DMS79 treated with DMSO at 0.1 percent for 48 hours (cell line): ENCODE measurements around the gene FHAD1.

Source experiments
- DNase-seq: peaks from one replicate; lab custom pipeline; 2025; lab: John Stamatoyannopoulos, UW

FHAD1 gene

DNA sequence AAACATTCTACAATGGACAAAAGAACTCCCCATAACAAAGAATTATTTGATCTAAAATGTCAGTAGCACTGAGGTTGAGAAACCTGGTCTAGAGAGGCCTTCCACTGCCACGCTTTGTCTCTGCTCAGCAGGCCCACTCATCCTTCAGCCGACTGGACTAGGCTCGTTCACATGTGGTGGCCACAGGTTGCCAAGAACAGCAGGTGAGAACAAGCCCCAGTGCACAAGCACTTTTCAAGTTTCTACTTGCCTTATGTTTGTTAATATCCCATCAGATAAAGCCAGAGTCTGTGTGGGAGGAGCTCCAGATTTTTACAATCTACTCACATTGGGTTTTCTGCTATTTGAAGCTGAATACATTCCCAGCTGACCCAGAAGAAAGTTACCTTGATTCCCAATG lies 153.6 kb downstream of the FHAD1 start:
- DNase-seq, result peak; percentile 97

DNA sequence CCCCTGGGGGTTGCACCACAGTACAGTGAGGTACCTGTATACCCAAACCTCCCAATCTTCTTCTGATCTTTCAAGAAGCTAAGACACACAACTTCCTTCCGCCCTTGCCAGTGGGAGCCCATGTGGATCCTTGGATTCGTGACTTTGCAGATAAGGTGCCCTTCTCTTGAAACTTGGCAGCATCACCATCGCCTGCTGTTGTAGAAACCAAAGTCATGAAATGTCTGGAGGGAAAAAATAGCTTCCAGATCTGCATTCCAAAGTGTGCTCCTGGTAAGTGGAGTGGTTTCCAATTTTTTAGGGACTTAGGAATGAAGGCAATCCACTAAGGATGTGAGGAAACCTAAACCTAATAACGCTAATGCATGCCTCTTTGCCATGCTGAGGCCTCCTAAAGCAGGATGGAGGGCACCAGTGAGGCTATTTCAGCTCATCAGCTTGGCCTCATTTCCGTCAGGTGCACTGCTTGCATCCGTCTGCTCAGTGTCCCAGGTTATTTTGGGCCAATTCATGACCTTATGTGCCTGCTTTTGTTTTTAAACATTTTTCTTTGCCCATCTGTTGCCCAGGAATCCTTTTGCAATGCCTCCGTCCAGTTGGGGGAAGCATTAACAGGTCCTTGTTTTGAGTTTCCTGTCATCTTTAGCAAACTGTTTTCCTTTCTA lies 154.5 kb downstream of the FHAD1 start:
- peak; percentile 58 for DNase-seq

DNA sequence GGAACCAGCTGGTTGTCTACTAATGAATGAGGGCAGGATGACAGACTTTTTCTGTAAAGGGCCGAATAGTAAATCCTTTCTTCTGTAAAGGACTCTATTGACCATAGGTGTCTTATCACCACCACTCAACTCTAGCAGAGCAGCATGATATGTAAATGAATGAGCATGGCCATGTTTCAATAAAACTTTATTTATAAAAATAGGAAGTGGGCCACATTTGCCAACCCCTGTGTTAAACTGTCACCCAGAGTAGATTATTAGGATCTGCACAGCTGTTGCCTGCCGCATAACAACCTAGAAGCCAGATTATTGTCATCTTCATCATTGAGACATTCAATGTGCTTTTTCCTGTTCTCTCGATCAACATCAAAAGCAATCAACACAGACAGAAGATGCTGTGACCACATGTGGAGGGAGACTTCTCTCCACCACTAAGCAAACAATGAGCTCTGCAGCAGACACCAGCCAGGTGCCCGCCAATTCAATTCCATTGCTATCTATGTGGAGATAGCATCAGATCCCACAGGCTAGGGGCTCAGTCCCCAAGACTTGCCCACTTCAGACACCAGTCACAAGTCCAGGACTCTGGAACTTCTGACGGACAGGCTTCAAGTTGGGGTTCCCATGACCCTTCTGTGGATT lies 155.9 kb downstream of the FHAD1 start:
- DNase-seq, result no peak

DNA sequence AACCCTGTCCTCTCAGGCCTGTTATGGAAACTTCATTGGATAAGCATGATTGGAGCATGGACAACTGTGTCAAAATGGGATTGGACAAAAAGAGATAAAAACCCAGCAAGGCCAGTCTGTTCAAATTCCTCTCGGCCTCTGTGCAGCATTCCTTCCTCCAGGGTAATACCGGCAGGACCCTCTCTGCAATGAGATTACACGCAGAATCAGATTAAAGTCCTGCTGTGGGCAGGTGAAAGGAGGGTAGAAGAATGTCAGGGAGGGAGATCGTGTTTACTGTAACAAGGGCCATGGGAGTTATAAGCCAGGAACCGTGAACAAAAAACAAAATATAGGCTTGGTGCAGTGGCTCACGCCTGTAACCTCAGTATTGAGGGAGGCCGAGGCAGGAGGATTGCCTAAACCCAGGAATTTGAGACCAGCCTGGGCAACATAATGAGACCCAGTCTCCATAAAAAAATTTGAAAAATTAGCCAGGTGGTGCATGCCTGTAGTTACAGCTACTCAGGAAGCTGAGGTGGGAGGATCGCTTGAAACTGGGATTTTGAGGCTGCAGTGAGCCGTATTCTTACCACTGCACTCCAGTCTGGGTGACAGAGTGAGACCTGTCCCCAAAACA lies 157.0 kb downstream of the FHAD1 start:
- no peak for DNase-seq

DNA sequence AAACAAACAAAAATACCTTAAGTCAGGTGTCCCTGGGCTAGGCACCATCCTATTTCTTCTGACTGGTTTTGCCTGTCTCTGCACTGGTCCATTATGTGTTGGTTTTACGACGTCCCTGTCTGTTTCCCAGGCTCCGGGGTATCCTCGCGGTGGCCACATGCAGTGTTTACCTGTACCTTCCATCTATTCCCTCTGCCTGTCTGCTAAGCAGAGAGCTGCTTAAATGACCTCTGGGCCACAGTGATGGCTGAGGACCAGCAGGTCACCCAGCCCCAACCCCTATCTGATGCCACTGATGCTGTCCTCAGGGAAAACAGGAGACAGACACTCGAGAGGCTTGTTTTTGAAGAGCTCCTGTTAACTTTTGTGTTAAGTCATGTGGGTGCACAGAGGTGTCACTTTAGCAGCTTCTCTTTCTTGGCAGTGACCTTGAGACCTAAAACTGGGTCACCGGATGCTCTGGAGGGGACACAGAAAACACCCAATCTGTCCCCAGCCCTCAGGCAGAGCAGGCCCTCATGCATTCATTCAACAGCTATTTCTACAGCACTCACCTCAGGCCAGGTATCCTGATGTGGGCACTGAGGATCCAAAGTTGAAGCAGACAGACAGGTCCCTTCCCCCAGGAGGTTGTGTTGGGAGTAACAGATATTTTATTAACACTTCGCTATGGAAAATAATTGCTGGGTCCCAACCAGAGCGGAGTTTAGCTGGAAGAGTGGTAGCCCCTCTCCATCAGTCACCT lies 158.3 kb downstream of the FHAD1 start:
- no peak for DNase-seq

DNA sequence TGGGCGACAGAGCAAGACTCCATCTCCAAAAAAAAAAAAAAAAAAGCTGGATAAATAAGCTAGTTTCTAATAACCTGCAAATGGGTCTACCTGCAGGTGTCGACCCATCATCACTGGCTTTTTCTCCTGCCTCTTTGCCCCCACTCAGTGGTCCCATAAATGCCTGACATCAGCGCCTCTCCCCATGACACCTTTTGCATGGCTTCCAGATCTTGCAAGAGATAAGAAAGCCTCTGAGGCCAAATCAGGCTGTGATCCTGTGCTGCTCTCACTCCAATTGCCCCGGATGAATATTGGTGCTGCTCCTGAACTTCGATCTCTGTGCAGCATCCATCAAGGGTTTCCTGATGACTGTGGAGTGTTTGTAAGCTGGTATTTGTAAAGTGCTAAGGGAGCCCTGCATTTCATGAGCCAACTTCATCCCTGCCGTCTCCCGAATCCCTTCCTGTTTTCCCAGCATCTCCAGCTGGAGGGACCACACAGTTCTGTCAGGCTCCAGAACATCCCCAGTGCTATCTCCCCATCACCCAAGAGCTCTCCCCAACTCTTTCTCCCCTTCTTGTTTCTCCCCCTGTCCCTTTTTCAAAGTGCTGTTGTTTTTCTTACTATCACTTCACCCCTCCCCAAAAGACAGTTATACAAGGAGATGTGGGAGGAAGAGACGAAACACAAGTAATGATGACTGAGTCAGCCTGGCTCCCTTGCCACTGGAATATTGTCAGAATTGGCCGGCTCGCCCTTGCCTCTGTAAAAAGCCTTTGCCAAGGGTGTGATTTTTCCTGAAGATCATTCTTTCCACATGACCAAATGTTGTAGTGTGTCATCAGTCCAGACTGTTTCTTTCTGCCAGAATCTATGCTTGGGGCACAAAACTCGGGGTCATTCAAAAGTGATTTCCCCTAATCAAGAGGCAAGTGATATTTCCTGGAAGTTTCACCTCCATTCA lies 159.9 kb downstream of the FHAD1 start:
- no peak for DNase-seq

DNA sequence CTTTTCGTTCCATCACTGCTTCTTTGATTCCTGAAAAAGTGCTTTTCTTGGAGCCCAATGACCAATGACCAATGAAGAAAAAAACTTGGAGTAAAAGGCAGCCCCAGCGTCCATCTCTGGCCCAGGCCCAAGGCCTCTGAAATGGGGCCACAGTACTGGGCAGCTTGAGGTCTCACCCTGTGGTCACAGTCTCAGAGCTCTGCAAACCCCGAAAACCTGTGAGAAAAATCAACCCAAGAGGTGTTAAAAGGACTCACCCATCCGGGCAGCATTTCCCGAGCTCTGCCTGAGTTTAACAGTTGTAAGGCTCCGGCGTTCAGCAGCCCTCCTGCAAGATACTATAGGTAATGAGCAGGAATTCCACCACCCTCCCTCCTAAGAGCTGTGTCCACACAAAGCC lies 160.6 kb downstream of the FHAD1 start:
- no peak for DNase-seq

DNA sequence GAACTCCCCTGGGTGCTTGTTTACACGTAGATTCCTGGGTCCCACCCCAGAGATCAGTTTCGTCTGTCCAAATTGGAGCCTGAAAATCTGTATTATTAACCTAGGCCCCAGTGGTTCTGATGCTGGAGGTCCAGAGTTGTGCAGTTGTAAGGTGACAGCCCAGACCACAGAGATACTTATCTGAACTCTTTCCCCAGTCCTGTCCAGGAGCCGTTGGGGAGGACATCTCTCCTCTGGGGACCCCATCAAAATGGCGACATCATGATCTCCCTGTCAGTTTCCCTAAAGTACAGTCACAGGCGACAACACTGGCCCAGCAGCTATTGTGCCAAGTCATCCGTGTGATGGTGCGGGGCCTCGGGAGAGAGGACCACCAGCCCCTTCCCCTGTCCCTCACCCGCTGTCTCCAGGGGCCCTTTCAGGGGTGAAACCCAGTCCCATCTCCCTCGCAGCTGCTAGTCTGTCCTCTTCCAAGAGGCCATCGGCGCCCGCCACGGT lies 161.9 kb downstream of the FHAD1 start:
- no peak for DNase-seq

DNA sequence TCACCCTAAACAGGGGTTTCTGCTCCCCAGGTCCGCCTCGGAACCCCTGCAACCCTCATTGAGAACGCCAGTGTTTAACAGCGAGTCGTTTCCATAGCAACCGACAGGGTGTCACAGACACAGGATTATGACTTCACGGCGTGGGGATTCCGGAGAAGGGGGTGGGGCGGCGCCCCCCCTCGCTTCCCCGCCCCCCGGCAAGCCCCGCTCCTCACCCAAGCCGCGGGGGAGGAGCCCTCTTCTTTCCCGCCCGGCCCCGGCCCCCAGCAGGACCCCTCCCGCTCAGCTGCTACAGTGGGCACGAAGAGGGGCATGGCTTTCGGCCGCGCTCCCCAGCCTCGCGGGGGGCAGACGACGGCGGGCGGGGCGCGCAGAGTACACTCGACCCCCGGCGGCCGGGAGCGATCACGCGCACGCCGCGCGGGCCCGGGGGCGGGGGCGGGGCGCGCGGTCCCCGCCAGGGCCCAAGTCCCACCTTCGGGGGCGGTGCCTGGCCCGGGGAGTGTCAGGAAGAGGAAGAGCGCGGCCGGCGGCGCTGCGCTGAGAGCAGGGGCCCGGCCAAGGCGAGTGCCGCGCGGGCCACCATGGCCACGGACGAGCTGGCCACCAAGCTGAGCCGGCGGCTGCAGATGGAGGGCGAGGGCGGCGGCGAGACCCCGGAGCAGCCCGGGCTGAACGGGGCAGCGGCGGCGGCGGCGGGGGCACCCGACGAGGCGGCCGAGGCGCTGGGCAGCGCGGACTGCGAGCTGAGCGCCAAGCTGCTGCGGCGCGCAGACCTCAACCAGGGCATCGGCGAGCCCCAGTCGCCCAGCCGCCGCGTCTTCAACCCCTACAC lies 162.6 kb downstream of the FHAD1 start, which contains the start of gene EFHD2:
Gene EFHD2, plus strand, starts transcription at position 501 of the 835 bp plus-strand sequence. Its CDS starts 84 bp downstream, at position 585.
- peak; percentile 75 for DNase-seq

DNA sequence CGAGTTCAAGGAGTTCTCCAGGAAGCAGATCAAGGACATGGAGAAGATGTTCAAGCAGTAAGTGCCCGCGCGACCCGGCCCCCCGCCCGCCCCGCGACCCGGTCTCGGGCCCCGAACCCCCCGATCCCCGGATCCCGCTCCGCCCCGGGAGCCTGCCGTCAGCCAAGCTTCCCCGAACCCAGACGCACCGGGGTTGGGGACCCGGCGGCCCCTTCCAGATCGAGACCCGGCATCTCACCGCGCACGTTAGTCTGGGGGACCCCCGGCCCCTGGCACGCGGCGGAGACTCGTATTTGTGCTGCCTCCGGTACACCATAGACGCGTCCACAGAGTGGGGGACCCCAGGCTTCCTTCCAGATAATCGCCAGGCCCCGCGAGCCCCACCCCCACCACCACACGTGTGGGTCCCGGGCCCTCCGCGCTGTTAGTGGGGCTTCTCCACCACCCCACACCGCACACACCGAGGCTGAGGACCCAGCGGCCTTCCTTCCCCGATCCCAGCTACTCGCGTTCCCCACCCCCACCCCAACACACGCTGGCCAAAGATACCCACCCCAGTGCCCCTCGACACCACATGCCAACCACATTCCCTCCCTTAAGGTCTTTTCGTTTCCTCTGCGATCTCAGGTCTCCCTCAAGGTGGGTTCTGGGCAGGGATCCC lies 163.3 kb downstream of the FHAD1 start:
- no peak for DNase-seq

DNA sequence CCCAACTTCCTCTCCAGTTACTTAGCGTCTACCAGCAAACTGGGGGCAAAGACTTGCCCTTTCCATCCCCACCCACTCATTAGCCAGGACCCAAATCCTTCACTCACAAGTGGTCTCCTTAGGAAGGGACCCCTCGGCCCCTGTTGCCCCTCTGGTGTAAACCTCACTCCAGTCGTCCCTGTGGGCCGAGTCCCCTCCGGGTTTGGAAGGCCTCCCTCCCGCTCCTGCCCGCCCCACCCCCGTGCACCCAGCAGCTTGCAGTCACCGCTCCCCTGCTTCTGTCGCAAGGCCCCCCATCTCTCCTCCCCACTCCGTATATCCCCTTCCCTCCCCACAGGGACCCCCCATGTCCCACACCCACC lies 163.8 kb downstream of the FHAD1 start:
- DNase-seq, result no peak

DNA sequence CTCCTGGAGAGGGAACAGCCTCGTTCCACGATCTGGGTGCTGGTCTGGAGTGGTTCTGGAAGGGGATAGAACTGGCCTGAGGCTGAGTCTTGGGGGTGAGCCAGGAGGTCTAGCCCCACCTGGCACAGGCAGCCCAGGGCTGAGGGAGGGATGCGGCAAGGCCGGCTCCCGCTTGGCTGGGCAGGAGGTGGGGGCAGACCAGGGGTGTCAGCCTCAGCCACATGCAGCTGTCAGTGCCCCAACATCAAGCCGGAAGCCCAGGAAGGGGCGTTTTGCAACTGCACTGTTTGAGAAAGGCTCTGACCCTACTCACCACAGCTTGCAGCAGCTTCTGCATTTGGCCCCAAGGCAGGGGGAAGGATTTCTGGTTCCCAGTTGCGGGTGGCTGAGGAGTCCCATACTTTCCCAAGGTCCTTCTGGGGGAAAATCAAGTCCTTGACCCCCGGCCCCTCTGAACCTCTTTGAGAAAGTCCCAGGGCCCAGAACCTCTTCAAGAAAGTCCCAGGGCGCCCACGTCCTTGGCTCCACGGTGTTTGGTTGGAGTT lies 164.6 kb downstream of the FHAD1 start:
- DNase-seq, result no peak

DNA sequence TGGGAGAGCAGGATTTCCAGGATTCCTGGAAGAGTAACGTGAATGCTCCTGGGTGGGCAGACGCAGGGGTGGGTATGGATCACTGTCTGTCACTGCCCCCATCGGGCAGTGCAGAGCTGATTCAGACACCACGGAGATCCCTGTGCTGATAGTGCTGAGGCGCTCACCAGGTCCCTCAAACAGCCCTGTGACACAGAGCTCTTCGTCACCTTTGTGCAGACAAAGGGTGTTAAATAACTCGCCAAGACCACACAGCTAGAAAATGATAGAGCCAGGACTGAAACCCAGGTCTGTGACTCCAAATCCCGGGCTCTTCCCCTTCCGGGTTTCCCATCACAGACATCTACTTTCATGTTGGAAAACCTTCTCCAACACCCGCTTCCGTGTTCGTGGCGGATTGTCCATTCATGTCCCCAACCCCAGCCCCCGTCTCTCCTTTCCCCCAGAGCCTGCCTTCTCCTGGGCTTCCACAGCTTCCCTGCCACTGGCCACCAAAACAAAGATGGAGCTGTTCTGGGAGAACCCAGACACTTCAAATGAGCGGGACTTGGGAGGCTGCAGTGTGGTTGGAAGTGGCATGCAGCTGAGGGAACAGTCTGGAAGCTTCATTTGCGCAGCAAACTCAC lies 165.3 kb downstream of the FHAD1 start:
- no peak for DNase-seq

DNA sequence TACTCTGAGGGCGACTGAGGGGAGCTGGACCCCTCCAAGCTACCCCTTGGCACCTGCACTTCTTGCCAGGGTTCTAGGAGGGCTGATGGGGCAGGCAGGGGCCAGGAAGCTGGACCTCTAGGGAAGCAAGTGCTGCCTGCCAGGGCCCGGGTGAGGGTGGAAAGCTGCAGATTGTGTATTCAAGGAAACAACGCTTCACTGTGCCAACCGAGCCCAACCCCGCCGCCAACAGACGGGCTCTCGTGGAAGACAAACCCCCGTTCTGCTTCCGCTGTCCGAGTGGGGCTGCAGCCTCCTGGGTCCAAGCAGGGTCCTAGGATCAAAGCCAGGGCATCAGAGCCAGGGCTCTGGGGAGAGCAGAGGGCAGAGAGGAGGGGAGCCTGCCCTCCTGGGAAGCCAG lies 165.8 kb downstream of the FHAD1 start:
- no peak for DNase-seq

DNA sequence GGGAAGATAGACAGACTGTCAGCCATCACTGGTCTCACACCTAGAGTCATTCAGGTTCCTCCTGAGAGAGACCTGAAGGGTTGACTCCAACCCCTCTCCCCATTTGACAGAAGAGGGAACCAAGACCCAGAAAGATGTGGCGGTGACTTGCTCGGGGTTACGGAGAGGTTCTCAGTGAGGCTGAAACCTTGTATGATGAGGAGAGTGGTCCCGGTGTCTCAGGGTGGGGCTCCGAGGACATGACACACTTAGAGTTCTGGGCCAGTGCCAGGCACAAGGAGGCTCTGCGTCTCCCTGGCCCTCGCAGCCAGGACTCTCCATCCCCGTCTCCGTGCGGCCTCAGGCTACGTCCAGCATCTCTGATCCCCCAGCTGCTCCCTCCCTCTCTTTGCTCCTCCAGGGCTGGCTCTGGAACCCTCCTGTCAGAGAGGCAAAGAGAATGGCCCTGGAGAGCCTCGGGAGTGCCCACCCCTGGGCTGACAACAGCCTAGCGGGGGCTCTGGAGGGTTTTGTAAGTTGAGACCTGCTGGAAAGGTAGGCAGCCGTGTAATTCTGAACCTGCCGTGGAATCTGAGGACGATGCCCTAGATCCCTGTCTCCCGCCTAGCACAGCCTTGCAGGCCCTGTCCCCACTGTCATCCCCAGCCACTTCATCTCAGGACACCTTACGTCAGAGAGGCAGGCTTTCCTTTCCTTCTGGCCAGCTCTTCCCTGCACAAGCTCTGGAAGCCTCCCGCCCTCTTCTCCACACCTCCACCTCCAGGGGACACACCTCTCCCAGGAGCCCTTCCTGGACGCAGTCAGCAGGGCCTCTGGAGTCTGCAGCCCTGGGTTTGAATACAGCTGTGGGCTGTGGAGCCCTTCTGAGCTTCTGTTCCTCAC lies 166.8 kb downstream of the FHAD1 start:
- DNase-seq, result no peak

DNA sequence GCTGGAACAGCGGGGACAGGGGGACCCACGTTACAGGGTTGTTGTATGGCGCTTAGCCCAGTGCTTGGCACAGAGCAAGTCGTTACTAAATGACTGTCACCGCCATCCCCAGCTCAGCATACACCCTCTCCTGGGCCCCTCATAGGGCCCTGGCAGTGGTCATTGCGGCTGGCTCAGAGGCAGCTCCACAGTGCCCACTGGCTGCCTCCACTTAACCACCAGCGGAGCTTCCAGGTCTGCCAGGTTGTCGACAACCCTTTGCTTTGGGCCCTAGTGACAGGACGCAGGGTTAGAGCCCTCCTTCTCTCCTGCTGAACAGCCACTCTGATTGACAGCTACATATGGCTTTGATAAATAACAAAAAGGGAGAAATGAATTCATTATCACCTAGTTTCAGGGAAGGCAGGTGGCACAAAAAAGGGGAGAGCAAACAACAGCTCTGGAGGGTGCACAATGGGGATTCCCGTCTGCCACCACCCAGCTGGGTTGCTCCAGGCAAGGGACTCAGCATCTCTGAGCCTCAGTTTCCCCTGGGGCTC lies 167.5 kb downstream of the FHAD1 start:
- DNase-seq, result no peak

DNA sequence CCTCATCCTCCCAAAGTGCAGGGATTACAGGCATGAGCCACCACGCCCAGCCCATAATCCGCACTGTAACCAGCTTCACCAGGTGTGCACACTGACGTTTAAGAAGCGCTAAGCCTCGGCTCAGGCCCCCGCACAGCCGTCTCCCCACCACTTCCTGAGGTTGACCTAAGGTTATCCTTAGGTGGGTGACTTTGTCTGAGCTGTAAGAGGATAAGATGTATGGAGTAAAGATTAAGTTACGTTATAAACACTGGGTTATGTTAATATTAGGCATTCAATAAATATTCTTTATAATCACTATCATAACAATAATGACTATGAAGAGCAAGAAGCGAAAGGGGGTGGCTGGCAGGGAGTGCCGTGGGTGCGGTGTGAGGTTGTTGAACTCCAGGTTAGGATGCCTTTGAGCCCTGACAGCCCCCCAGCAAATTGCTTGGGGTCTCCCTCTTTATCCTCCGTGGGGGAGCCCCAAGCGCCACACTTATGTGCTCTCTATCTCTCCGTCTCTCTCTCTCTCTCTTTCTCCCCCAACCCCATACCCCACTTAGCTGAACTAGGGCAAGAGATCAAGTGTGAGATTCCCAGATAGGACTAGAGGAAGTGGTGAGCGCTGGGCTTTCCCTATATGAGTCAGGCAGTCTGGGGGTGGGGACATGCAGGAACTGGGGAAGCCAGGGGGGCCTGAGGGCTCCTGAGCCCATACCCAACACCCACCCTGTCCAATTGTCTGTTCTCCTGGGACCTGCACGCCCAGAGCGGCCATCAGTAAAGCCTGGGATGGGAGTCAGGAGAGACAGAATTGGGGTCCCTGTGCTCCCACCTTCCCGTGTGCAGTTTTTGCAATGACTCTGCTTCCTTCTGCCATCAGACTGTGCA lies 170.3 kb downstream of the FHAD1 start:
- DNase-seq, result no peak
